Mesendoderm (in vitro differentiated cells): Measurements from ENCODE around the gene FAM13A.
A peak's percentile ranks its signal among the peaks of the same experiment; 100 is the strongest.

ENCODE experiments used
- DNase-seq: peaks from one replicate; pipeline ENCODE4 v3.0.0; 2013
- H2AK5ac ChIP-seq: 2 replicates; pipeline ENCODE4 v1.6.1; 2013; ENCODE audit warnings: low read length, inconsistent platforms
- H2BK120ac ChIP-seq: 2 replicates; pipeline ENCODE4 v1.6.1; 2013; ENCODE audit warnings: low read depth, mild to moderate bottlenecking, low read length, moderate library complexity, mixed read lengths
- H2BK15ac ChIP-seq: replicated peaks from 2 replicates; pipeline ENCODE4 v1.6.1; 2013; ENCODE audit warnings: low read depth, mild to moderate bottlenecking, moderate library complexity
- H2BK5ac ChIP-seq: 2 replicates; pipeline ENCODE4 v1.6.1; 2013; ENCODE audit warnings: low read length, inconsistent platforms
- H3K18ac ChIP-seq: 2 replicates; pipeline ENCODE4 v1.6.1; 2013; ENCODE audit warnings: mild to moderate bottlenecking, low read length, mixed read lengths
- H3K23ac ChIP-seq: one replicate; pipeline ENCODE4 v1.6.1; 2013; ENCODE audit warnings: low read length
- H3K27ac ChIP-seq: 2 replicates; pipeline ENCODE4 v1.5.1; 2013; ENCODE audit warnings: low read depth, mild to moderate bottlenecking, inconsistent platforms, low read length, moderate library complexity
- H3K27me3 ChIP-seq: 2 replicates; pipeline ENCODE4 v1.6.1; 2013; ENCODE audit warnings: low read length, control low read depth, mild to moderate bottlenecking, inconsistent platforms; ENCODE audit not compliant: insufficient read depth, poor library complexity
- H3K36me3 ChIP-seq: 2 replicates; pipeline ENCODE4 v1.6.1; 2013; ENCODE audit warnings: low read length, inconsistent platforms; ENCODE audit not compliant: control insufficient read depth, insufficient read depth
- H3K4ac ChIP-seq: one replicate; pipeline ENCODE4 v1.6.1; 2013; ENCODE audit warnings: low read depth, mild to moderate bottlenecking, low read length, moderate library complexity
- H3K4me1 ChIP-seq: 2 replicates; pipeline ENCODE4 v1.6.1; 2013; ENCODE audit warnings: low read depth, low read length, inconsistent platforms; ENCODE audit not compliant: control insufficient read depth
- H3K4me2 ChIP-seq: 2 replicates; pipeline ENCODE4 v1.6.1; 2013; ENCODE audit warnings: low read length
- H3K4me3 ChIP-seq: 2 replicates; pipeline ENCODE4 v1.5.1; 2013; ENCODE audit warnings: mild to moderate bottlenecking, low read length
- H3K56ac ChIP-seq: one replicate; pipeline ENCODE4 v1.6.1; 2013; ENCODE audit warnings: low read length
- H3K79me1 ChIP-seq: 2 replicates; pipeline ENCODE4 v1.6.1; 2013; ENCODE audit warnings: low read length, inconsistent platforms
- H3K79me2 ChIP-seq: 2 replicates; pipeline ENCODE4 v1.6.1; 2013; ENCODE audit warnings: mild to moderate bottlenecking, low read length; ENCODE audit not compliant: control insufficient read depth, insufficient read depth
- H3K9ac ChIP-seq: 2 replicates; pipeline ENCODE4 v1.6.1; 2013; ENCODE audit warnings: low read length, inconsistent platforms
- H4K5ac ChIP-seq: one replicate; pipeline ENCODE4 v1.6.1; 2013; ENCODE audit warnings: low read length
- H4K8ac ChIP-seq: one replicate; pipeline ENCODE4 v1.6.1; 2013; ENCODE audit warnings: low read depth, mild to moderate bottlenecking, control low read depth, low read length, moderate library complexity
- WGBS: extraction: QIAGEN DNeasy Blood & Tissue Kit; methylation state at CpG from one replicate; pipeline ENCODE4 v1.1.7; 2013; ENCODE audit warnings: low lambda C conversion rate, missing lambda C conversion rate; ENCODE audit not compliant: insufficient coverage; ENCODE audit errors: extremely low coverage; 5-methylcytosine and 5-hydroxymethylcytosine counted together

The FAM13A gene

GRCh38 chr4:88728146-88728545 lies 328.8 kb downstream of the FAM13A start:
- H3K27ac ChIP-seq = no peak overlapping the region
- no peak overlapping the region for H2AK5ac ChIP-seq
- H3K9ac ChIP-seq = no peak overlapping the region
- no peak overlapping the region for H4K8ac ChIP-seq
- H3K4ac ChIP-seq = no peak overlapping the region
- no peak overlapping the region for H2BK120ac ChIP-seq
- H3K36me3 ChIP-seq = no peaks in the 10 kb centered on the region
- H3K4me1 ChIP-seq = no peaks in the 10 kb centered on the region
- H3K23ac ChIP-seq = no peak overlapping the region
- no peak overlapping the region for H3K18ac ChIP-seq
- no peaks in the 10 kb centered on the region for H3K79me2 ChIP-seq
- H3K79me1 ChIP-seq = no peaks in the 10 kb centered on the region
- no peak overlapping the region for H3K4me2 ChIP-seq
- no peak overlapping the region for H4K5ac ChIP-seq
- no peak for DNase-seq
- H2BK5ac ChIP-seq = no peak overlapping the region
- no peak overlapping the region for H3K4me3 ChIP-seq
- WGBS = no CpG with 5 or more reads among the region's 6 CpGs
- no peak overlapping the region for H2BK15ac ChIP-seq
- no peak overlapping the region for H3K56ac ChIP-seq
- no peaks in the 10 kb centered on the region for H3K27me3 ChIP-seq

DNA sequence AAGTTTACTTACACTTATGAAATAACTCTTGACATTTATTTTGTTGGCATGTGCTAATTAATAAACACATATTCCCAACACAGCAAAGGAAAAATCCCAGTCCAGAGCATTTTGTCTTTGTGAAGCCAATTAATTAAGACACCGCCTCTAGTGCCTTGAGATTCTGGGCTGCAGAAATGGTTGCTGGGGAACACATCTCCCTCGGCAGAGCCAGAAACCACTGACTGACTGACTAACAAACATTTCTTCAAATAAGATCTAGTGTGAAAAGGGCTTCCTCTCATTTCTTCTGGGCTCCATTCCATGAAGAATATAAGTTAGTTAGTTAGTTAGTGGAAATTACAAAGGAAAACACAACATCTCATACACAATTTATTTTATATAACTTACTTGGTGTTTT lies 331.0 kb downstream of the FAM13A start:
- no peak overlapping the region for H4K8ac ChIP-seq
- H3K27ac ChIP-seq = no peak overlapping the region
- H3K18ac ChIP-seq = no peak overlapping the region
- no peaks in the 10 kb centered on the region for H3K36me3 ChIP-seq
- H3K79me2 ChIP-seq = no peaks in the 10 kb centered on the region
- no peak overlapping the region for H2BK5ac ChIP-seq
- no peak overlapping the region for H3K23ac ChIP-seq
- H3K27me3 ChIP-seq = no peaks in the 10 kb centered on the region
- WGBS = no CpG with 5 or more reads among the region's 2 CpGs
- no peaks in the 10 kb centered on the region for H3K79me1 ChIP-seq
- no peak overlapping the region for H3K4me3 ChIP-seq
- DNase-seq = no peak
- no peak overlapping the region for H3K9ac ChIP-seq
- no peak overlapping the region for H3K4ac ChIP-seq
- H2AK5ac ChIP-seq = no peak overlapping the region
- H3K56ac ChIP-seq = no peak overlapping the region
- no peak overlapping the region for H2BK15ac ChIP-seq
- H2BK120ac ChIP-seq = no peak overlapping the region
- H4K5ac ChIP-seq = no peak overlapping the region
- H3K4me1 ChIP-seq = no peaks in the 10 kb centered on the region
- H3K4me2 ChIP-seq = no peak overlapping the region

GRCh38 chr4:88725143-88725542 lies 331.8 kb downstream of the FAM13A start:
- H2BK120ac ChIP-seq = no peak overlapping the region
- H2BK15ac ChIP-seq = no peak overlapping the region
- no peak overlapping the region for H3K23ac ChIP-seq
- no peaks in the 10 kb centered on the region for H3K4me1 ChIP-seq
- H3K27ac ChIP-seq = no peak overlapping the region
- no peak overlapping the region for H4K5ac ChIP-seq
- no peak overlapping the region for H4K8ac ChIP-seq
- no peak overlapping the region for H3K4ac ChIP-seq
- peak; percentile 10 for DNase-seq
- H3K56ac ChIP-seq = no peak overlapping the region
- H3K27me3 ChIP-seq = no peaks in the 10 kb centered on the region
- no peak overlapping the region for H3K18ac ChIP-seq
- no peaks in the 10 kb centered on the region for H3K79me1 ChIP-seq
- WGBS = no CpG with 5 or more reads among the region's 4 CpGs
- H3K79me2 ChIP-seq = no peaks in the 10 kb centered on the region
- no peak overlapping the region for H3K9ac ChIP-seq
- H3K36me3 ChIP-seq = no peaks in the 10 kb centered on the region
- H3K4me3 ChIP-seq = no peak overlapping the region
- H3K4me2 ChIP-seq = no peak overlapping the region
- H2BK5ac ChIP-seq = no peak overlapping the region
- H2AK5ac ChIP-seq = no peak overlapping the region

- WGBS = no CpG with 5 or more reads among the region's 2 CpGs
- H3K18ac ChIP-seq = no peak overlapping the region
These were observed 332.6 kb downstream of the FAM13A start for GRCh38 chr4:88724406-88724805.

GRCh38 chr4:88722828-88723227 lies 334.2 kb downstream of the FAM13A start:
- Histone ChIP-seq H3K23ac (no peak overlapping the region), H4K5ac (no peak overlapping the region), H2BK120ac (no peak overlapping the region), H3K4ac (no peak overlapping the region), H3K27ac (no peak overlapping the region), H3K4me1 (no peaks in the 10 kb centered on the region), H3K4me3 (no peak overlapping the region), H3K4me2 (no peak overlapping the region), H2BK5ac (no peak overlapping the region), H3K79me1 (no peaks in the 10 kb centered on the region), H3K27me3 (no peaks in the 10 kb centered on the region), H2AK5ac (no peak overlapping the region), H4K8ac (no peak overlapping the region), H3K56ac (no peak overlapping the region), H2BK15ac (no peak overlapping the region), H3K18ac (no peak overlapping the region), H3K36me3 (no peaks in the 10 kb centered on the region), H3K9ac (no peak overlapping the region), H3K79me2 (no peaks in the 10 kb centered on the region)
- no CpG with 5 or more reads among the region's 2 CpGs for WGBS
- DNase-seq = no peak

More at GRCh38 chr4:88724406-88724805, 332.6 kb downstream of the FAM13A start:
- Histone ChIP-seq H3K27me3 (no peaks in the 10 kb centered on the region), H3K23ac (no peak overlapping the region), H3K4me3 (no peak overlapping the region), H3K79me1 (no peaks in the 10 kb centered on the region), H3K36me3 (no peaks in the 10 kb centered on the region), H3K27ac (no peak overlapping the region), H2BK5ac (no peak overlapping the region), H2BK120ac (no peak overlapping the region), H2AK5ac (no peak overlapping the region), H3K56ac (no peak overlapping the region), H2BK15ac (no peak overlapping the region), H3K4me2 (no peak overlapping the region), H3K79me2 (no peaks in the 10 kb centered on the region), H4K8ac (no peak overlapping the region), H3K4me1 (no peaks in the 10 kb centered on the region), H4K5ac (no peak overlapping the region), H3K4ac (no peak overlapping the region), H3K9ac (no peak overlapping the region)
- DNase-seq = no peak

DNA sequence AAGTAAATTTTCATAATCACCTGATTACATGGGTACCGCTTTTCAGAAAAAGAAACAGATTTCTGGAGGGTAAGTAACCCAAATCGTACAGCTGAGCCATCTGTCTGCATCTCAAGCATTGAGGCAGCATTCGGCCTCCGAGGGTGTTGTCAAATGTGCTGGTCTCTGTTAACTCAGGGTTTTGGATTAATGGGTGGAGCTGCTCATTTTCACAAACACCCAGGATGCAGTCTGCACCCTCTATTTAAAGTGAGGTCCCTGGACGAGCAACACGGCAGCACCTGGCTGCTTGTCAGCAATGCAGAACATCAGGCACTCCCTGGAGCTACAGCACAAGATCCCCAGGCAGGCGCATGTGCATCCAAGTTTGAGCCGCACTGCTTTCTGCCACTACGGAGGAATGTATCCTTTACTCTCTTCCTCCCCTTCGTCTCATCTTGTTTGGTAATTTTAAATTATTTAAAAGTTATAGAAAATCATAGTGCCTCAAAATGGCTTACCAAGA lies 334.7 kb downstream of the FAM13A start:
- no peak overlapping the region for H4K5ac ChIP-seq
- no CpG with 5 or more reads among the region's 10 CpGs for WGBS
- no peaks in the 10 kb centered on the region for H3K79me2 ChIP-seq
- H2BK15ac ChIP-seq = no peak overlapping the region
- no peaks in the 10 kb centered on the region for H3K27me3 ChIP-seq
- no peaks in the 10 kb centered on the region for H3K36me3 ChIP-seq
- H3K4ac ChIP-seq = no peak overlapping the region
- H3K23ac ChIP-seq = no peak overlapping the region
- H4K8ac ChIP-seq = no peak overlapping the region
- H3K27ac ChIP-seq = no peak overlapping the region
- H2BK5ac ChIP-seq = no peak overlapping the region
- H2BK120ac ChIP-seq = no peak overlapping the region
- H3K4me1 ChIP-seq = no peaks in the 10 kb centered on the region
- no peak overlapping the region for H3K9ac ChIP-seq
- no peak overlapping the region for H3K56ac ChIP-seq
- no peak overlapping the region for H3K18ac ChIP-seq
- no peaks in the 10 kb centered on the region for H3K79me1 ChIP-seq
- no peak for DNase-seq
- no peak overlapping the region for H3K4me2 ChIP-seq
- H2AK5ac ChIP-seq = no peak overlapping the region
- H3K4me3 ChIP-seq = no peak overlapping the region
